Measurements from ENCODE around the gene CHCHD3.

The CHCHD3 gene

DNA sequence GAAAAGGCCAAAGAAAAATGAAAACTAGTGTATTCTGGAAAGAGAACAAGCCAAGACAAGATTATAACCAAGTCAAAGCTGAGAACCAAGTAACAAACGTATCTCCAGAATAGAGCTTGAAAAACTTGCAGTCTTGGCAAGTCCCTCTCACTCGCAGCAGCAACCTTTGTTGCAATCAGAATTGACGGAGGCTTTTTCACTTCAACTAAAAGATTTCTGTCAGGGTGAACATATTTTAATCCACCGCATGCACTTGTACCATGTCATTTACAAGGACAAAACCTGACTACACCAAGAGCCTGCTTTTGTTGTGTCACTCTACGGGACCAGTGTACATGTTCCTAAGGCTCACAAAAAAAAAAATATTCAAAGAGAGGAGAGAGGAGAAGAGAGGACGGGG is 122.0 kb downstream of the CHCHD3 start:
- H3K27ac Mint-ChIP-seq = no peak overlapping the region
- H3K4me1 Mint-ChIP-seq = peaks cover 0 to 1% of the 10 kb centered on the region in 2 donors
- peaks cover 0 to 2% of the 10 kb centered on the region in 2 donors for H3K9me3 Mint-ChIP-seq
- H3K27me3 Mint-ChIP-seq = no peaks in the 10 kb centered on the region
- peaks cover 10 to 37% of the 10 kb centered on the region in 2 donors for H3K36me3 Mint-ChIP-seq
- H3K4me3 Mint-ChIP-seq = no peak overlapping the region
- DNase-seq (no peak), ATAC-seq (replicated peaks) (no peak)

DNA sequence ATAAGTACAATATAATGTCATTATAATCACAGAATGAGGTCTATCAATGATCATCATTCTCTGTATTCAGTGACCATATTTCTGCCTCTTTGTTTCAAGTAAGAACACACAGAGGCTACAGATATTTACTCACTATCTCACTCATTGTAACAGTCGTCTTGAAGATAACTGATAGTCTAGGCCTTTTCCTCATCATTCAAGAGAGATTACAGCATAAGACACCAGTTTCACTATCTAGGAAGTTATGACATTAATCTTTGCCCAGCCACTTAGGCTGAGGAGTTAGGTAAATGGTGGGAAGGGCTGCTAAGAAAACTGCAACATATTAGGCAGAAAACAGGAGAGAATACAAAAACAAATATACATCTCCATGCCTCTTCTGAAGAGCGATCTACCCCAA is 125.3 kb downstream of the CHCHD3 start:
- H3K4me3 Mint-ChIP-seq = no peak overlapping the region
- H3K27ac Mint-ChIP-seq = no peak overlapping the region
- H3K4me1 Mint-ChIP-seq = no peaks in the 10 kb centered on the region
- DNase-seq (no peak), ATAC-seq (replicated peaks) (no peak)
- H3K27me3 Mint-ChIP-seq = no peaks in the 10 kb centered on the region
- H3K9me3 Mint-ChIP-seq = peaks cover 0 to 2% of the 10 kb centered on the region in 2 donors
- peaks cover 16 to 41% of the 10 kb centered on the region in 2 donors for H3K36me3 Mint-ChIP-seq

DNA sequence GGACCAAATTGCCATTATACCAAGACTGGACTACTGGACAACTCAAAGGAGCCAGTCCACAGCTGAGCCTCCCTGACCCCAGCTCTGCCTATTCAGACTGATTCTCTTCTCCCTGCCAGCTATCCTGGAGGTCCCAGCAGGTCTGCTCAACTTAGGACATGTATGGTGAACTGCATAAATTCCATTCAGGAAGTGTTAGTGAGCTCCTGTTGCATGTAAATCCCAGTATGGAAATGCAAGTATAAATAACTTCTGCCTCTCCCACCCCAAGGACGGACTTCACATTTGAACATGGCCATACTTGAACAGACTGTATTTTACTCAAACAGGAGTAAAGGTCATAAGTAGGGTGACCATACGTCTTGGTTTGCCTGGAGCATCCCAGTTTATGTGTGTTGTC is 128.4 kb downstream of the CHCHD3 start:
- Mint-ChIP-seq H3K27me3 (no peaks in the 10 kb centered on the region), H3K36me3 (peaks cover 20 to 32% of the 10 kb centered on the region in 2 donors), H3K27ac (no peak overlapping the region), H3K4me3 (no peak overlapping the region), H3K9me3 (peaks cover 0 to 2% of the 10 kb centered on the region in 2 donors), H3K4me1 (no peaks in the 10 kb centered on the region)
- no peak for ATAC-seq (replicated peaks)
- no peak for DNase-seq

DNA sequence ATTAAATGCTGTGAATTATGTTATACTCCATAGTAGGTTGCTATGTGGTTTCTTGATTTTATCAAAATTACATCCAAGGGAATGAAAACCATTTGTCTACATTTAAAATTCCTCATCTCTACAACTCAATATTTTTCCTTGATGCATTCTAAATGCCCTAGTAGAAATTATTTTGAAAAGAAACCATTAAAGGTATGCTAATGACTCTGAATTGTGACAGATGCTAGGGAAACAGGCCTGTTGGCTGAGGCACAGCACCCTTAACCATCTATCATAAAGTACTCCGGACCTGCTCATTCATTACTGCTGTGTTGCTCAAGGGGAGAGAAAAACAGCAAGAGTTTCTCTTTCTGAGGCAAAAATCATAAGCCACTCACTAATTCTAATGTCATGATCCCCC is 131.2 kb downstream of the CHCHD3 start:
- Mint-ChIP-seq H3K4me1 (no peaks in the 10 kb centered on the region), H3K9me3 (peaks cover 0 to 2% of the 10 kb centered on the region in 2 donors), H3K36me3 (peaks cover 21 to 28% of the 10 kb centered on the region in 2 donors), H3K27me3 (no peaks in the 10 kb centered on the region), H3K27ac (no peak overlapping the region), H3K4me3 (no peak overlapping the region)
- no peak for DNase-seq
- no peak for ATAC-seq (replicated peaks)

DNA sequence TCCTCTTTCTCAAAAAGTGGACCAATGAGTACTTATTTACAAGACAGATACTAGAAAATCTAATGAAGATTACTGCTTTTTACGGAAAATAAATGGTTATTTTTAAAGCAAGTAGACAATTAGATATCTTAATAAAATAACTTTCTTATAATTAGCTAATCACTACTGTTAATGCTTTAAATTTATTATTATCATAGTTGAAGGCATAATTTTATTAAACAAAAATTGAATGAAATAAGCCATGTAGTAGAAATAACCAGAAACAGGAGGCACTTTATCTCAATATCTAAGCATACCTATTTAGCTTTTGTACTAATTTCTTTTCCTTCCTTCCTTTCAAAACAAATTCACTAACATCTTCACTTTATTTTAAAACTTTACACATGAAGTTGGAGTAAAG is 134.9 kb downstream of the CHCHD3 start:
- Mint-ChIP-seq H3K4me1 (peaks cover under 1% of the 10 kb centered on the region in 2 donors), H3K4me3 (no peak overlapping the region), H3K27ac (no peak overlapping the region), H3K27me3 (no peaks in the 10 kb centered on the region), H3K36me3 (peaks cover 10 to 17% of the 10 kb centered on the region in 2 donors), H3K9me3 (no peaks in the 10 kb centered on the region)
- ATAC-seq (replicated peaks) = no peak
- no peak for DNase-seq

DNA sequence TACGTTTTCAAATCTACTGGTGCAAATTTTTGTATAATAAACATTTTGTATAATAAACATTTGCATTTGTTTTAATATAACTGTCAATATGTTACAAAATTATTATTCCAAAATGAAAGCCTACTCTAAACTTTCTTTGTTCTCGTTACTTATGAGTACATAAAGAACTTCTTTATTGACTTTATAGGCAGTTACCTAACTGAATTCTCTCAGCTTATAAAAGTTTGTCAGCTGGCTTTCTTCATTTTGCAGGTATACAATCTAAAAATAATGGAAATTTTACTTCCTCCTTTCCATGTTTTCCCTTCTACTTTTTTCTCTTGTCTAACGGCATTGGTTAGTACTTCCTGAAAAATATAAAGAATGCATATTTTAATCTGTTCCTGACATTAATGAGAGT is 137.1 kb downstream of the CHCHD3 start:
- DNase-seq = no peak
- no peak overlapping the region for H3K27ac Mint-ChIP-seq
- H3K9me3 Mint-ChIP-seq = no peaks in the 10 kb centered on the region
- H3K36me3 Mint-ChIP-seq = peaks cover 8 to 28% of the 10 kb centered on the region in 2 donors
- no peaks in the 10 kb centered on the region for H3K27me3 Mint-ChIP-seq
- no peak for ATAC-seq (replicated peaks)
- H3K4me3 Mint-ChIP-seq = no peak overlapping the region
- H3K4me1 Mint-ChIP-seq = peaks cover 4 to 10% of the 10 kb centered on the region in 2 donors

DNA sequence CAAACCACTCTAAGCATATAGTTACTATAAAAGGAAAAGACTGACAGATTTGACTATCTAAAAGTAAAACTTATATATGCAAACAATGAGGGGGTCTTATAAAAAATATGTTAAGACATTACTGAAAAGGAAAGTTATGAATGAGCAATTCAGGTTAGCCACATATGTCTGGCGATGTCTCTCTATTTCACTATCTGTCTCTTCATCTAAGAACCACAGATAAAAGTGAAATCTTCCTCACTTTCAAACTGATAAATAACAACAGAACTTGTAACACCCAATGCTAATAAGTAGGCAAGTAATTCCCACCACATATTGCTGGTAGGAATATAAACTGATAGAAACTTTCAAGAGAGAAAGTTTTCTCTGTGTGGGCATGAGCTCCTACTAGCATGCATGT is 138.2 kb downstream of the CHCHD3 start:
- no peak for DNase-seq
- Mint-ChIP-seq H3K9me3 (no peaks in the 10 kb centered on the region), H3K4me3 (no peak overlapping the region), H3K27me3 (no peaks in the 10 kb centered on the region), H3K4me1 (peaks cover 4 to 10% of the 10 kb centered on the region in 2 donors), H3K36me3 (peaks cover 9 to 25% of the 10 kb centered on the region in 2 donors), H3K27ac (no peak overlapping the region)
- ATAC-seq (replicated peaks) = no peak

DNA sequence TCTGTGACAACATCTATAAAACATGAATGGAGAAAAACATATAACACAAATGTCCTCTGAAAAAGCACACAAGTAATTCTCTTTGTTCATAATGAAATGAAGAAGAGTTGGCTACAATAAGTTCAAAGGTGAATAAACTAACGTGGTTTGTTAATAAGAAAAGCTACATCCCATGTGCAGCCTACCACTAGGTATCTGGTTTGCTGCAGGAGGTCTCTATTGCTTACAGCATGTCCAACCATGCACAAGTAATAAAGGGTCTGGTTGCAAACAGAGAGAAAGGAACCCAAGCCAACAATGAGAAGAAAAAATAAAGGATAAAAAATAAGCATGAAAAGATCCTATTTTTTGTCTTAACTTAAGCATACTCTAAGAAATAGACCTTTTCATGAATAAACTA is 139.2 kb downstream of the CHCHD3 start:
- H3K9me3 Mint-ChIP-seq = no peaks in the 10 kb centered on the region
- H3K27ac Mint-ChIP-seq = no peak overlapping the region
- ATAC-seq (replicated peaks) = no peak
- H3K36me3 Mint-ChIP-seq = peaks cover 10 to 26% of the 10 kb centered on the region in 2 donors
- H3K27me3 Mint-ChIP-seq = no peaks in the 10 kb centered on the region
- no peak for DNase-seq
- peaks cover 4 to 10% of the 10 kb centered on the region in 2 donors for H3K4me1 Mint-ChIP-seq
- no peak overlapping the region for H3K4me3 Mint-ChIP-seq

DNA sequence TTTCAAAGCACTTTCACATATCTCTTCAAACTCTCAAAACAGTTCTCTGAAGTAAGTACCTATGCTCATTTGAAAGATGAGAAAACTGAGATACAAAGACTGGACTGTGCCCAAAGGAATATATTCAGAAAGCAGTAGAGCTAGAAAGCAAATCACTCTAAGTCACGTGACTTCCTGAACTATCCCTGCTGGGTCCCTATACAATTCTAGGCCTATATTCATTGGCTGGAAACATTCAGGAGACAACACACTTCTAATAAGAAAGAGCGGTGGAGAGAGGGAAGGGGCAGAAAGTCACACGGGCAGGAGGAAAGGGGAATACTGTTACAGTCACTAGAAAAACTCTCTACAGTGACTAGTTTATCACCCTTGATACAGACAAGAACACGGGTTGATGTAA is 140.0 kb downstream of the CHCHD3 start:
- H3K27me3 Mint-ChIP-seq = no peaks in the 10 kb centered on the region
- ATAC-seq (replicated peaks) (no peak), DNase-seq (no peak)
- H3K4me1 Mint-ChIP-seq = peaks cover 4 to 10% of the 10 kb centered on the region in 2 donors
- H3K27ac Mint-ChIP-seq = no peak overlapping the region
- no peaks in the 10 kb centered on the region for H3K9me3 Mint-ChIP-seq
- H3K36me3 Mint-ChIP-seq = peaks cover 10 to 26% of the 10 kb centered on the region in 2 donors
- H3K4me3 Mint-ChIP-seq = no peak overlapping the region

DNA sequence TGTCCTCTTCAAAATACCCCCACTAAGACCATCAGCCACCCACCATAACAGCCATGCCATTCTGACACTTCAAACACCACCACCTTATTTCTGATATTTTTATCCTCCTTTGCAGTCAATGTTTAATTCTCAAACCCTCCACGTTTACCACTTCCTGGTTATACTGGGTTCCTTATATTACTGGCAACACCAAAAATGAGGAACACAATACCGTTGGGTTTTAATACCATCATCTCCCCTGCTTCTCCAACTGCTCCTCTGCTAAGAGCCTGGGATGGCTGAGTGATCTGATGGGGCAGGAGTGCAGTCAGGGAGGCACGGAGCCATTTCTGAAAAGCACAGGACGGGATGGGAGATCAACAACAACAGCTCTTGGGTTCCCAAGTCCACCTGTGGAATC is 140.5 kb downstream of the CHCHD3 start:
- peaks cover 10 to 26% of the 10 kb centered on the region in 2 donors for H3K36me3 Mint-ChIP-seq
- H3K27ac Mint-ChIP-seq = no peak overlapping the region
- DNase-seq (no peak), ATAC-seq (replicated peaks) (no peak)
- H3K9me3 Mint-ChIP-seq = no peaks in the 10 kb centered on the region
- H3K4me3 Mint-ChIP-seq = no peak overlapping the region
- H3K27me3 Mint-ChIP-seq = no peaks in the 10 kb centered on the region
- peaks cover 4 to 10% of the 10 kb centered on the region in 2 donors for H3K4me1 Mint-ChIP-seq

DNA sequence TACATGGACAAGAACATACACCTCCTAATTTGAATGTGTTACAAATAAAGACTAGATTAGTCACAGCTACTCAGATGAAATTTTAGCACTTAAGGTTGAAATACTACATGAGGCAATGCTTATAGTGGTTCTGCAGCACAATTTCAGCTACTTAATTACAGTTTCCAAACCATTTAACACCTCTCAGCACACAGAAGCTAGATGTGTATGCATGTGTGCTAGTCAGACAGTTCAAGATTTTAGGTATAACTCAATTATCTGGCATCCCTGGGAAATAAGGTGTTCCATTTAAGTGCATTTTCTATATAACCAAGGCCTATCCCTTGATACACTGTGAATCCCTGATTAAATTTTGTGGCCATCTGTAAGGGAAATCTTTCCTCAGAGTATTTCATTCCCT is 141.8 kb downstream of the CHCHD3 start:
- Mint-ChIP-seq H3K4me3 (no peak overlapping the region), H3K9me3 (peaks cover 0 to 3% of the 10 kb centered on the region in 2 donors), H3K27me3 (no peaks in the 10 kb centered on the region), H3K27ac (no peak overlapping the region), H3K36me3 (peaks cover 16 to 36% of the 10 kb centered on the region in 2 donors), H3K4me1 (peaks cover 4 to 10% of the 10 kb centered on the region in 2 donors)
- no peak for ATAC-seq (replicated peaks)
- DNase-seq = no peak

DNA sequence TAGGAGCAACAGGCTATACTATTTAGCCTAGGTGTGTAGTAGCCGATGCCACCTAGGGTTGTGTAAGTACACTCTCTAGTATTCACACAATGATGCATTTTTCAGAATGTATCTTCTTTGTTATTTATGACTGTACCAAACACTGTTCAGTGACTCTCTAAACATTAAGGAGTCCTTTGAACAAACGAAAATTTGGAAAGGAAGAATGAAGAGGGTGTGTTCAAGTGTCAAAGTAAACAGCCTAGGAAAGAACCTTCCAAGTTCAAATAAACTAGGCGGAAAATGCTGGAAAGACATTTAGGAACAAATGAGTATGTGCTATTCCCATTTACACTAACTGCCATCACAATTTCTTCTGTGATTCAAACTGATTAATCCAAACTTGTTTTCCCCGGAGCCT is 142.4 kb downstream of the CHCHD3 start:
- no peak overlapping the region for H3K4me3 Mint-ChIP-seq
- no peaks in the 10 kb centered on the region for H3K27me3 Mint-ChIP-seq
- no peak for ATAC-seq (replicated peaks)
- H3K27ac Mint-ChIP-seq = no peak overlapping the region
- H3K36me3 Mint-ChIP-seq = peaks cover 16 to 36% of the 10 kb centered on the region in 2 donors
- DNase-seq = no peak
- H3K4me1 Mint-ChIP-seq = peaks cover 4 to 11% of the 10 kb centered on the region in 2 donors
- peaks cover 0 to 3% of the 10 kb centered on the region in 2 donors for H3K9me3 Mint-ChIP-seq

DNA sequence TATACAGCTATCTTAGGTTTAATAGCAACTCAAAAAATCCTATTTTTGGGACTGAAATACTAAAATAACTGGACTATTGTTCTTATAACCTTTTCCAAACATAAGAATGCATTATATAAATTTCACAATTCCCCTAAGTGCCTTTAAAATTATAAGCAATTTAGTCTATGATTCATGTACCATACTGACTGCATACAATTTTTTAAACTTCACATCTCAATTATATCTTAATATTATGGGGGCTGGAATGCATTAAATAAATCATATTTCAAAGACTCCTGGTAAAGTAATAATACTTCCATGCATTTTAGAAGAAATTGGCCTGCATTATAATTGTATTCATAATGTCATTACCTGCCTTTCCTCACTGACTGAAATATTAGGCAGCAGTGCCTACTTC is 144.6 kb downstream of the CHCHD3 start:
- no peak overlapping the region for H3K27ac Mint-ChIP-seq
- no peak overlapping the region for H3K4me3 Mint-ChIP-seq
- H3K27me3 Mint-ChIP-seq = no peaks in the 10 kb centered on the region
- H3K36me3 Mint-ChIP-seq = peaks cover 16 to 42% of the 10 kb centered on the region in 2 donors
- DNase-seq = no peak
- peaks cover 0 to 3% of the 10 kb centered on the region in 2 donors for H3K9me3 Mint-ChIP-seq
- peaks cover 13 to 24% of the 10 kb centered on the region in 2 donors for H3K4me1 Mint-ChIP-seq
- ATAC-seq (replicated peaks) = no peak

DNA sequence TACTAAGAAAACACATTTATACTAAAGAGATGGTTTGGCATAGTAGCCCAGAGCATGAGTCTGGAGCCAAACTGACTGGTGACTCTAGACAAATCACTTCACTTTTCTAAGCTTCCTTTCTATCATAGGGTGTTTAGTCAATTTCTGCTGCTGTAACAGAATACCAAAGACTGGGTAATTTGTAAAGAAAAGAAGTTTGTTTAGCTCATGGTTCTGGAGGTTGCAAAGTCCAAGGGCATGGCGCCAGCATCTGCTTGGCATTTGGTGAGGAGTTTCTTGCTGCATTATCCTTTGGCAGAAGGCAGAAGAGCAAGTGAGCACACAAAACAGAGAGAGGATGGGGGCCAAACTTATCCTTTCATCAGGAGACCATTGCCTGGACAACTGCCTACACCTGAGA is 146.3 kb downstream of the CHCHD3 start:
- Mint-ChIP-seq H3K27ac (no peak overlapping the region), H3K36me3 (peaks cover 14 to 33% of the 10 kb centered on the region in 2 donors), H3K4me1 (peaks cover 10 to 13% of the 10 kb centered on the region in 2 donors), H3K4me3 (no peak overlapping the region), H3K9me3 (peaks cover 3% of the 10 kb centered on the region in 2 donors), H3K27me3 (no peaks in the 10 kb centered on the region)
- DNase-seq (no peak), ATAC-seq (replicated peaks) (no peak)

DNA sequence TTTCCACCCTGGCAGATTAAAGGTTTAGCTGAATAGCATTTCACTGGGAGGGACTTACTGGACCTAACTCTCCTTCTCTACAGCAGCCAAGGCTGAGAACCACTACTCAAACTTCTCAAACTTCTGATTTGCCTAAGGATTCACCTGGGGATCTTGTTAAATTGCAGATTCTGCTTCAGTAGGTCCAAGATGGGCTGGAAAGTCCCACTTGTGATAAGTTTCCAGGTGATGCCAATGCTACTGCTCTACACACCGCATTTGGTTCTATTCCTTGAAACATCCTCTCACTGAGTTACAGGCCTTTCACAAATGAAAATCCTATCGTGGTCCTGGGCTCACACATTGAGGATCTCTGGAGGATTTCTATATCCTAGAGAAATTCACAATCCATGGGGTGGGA is 147.9 kb downstream of the CHCHD3 start:
- peaks cover 13 to 14% of the 10 kb centered on the region in 2 donors for H3K4me1 Mint-ChIP-seq
- ATAC-seq (replicated peaks) = no peak
- H3K27ac Mint-ChIP-seq = peak overlapping the region; percentile 5
- no peak for DNase-seq
- no peaks in the 10 kb centered on the region for H3K27me3 Mint-ChIP-seq
- H3K9me3 Mint-ChIP-seq = peaks cover 3 to 9% of the 10 kb centered on the region in 2 donors
- peaks cover 22 to 41% of the 10 kb centered on the region in 2 donors for H3K36me3 Mint-ChIP-seq
- H3K4me3 Mint-ChIP-seq = no peak overlapping the region

DNA sequence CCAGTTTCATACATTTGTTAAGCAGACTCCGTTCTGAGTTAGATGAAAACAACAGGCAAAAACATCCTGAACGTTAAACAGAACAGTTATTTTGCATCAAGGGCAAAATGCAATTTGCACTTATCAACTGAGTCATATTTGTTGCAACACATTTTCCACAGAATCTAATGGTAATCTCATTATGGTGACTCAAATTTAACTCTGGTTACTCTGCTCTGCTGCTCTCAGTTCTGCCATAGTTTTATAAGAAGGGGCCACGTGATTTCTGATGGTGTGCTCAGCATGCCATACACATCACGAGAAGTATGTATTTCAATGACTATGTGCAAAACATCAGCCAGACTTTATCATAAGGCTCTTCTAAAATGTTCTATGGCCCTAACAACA is 148.8 kb downstream of the CHCHD3 start:
- Mint-ChIP-seq H3K4me3 (no peak overlapping the region), H3K27ac (no peak overlapping the region), H3K36me3 (peaks cover 20 to 39% of the 10 kb centered on the region in 2 donors), H3K4me1 (peaks cover 13 to 14% of the 10 kb centered on the region in 2 donors), H3K27me3 (no peaks in the 10 kb centered on the region), H3K9me3 (peaks cover 6 to 9% of the 10 kb centered on the region in 2 donors)
- peak; percentile 34 to 65 for ATAC-seq (replicated peaks)
- DNase-seq = no peak

Data from stimulated activated naive B cell treated with anti-CD40 and anti-IgM and Interleukin-4, amounts not matched to agents 10 μg/mL and 1 μg/mL and 100 μg/mL, for 72 hours (primary cell).